GM04503 (cell line): Measurements from ENCODE around the gene SLC29A1.

ENCODE experiments used
- DNase-seq: peaks from one replicate; pipeline ENCODE4 v3.0.0-alpha.2; 2012; ENCODE audit warnings: low read depth

Gene SLC29A1

DNA sequence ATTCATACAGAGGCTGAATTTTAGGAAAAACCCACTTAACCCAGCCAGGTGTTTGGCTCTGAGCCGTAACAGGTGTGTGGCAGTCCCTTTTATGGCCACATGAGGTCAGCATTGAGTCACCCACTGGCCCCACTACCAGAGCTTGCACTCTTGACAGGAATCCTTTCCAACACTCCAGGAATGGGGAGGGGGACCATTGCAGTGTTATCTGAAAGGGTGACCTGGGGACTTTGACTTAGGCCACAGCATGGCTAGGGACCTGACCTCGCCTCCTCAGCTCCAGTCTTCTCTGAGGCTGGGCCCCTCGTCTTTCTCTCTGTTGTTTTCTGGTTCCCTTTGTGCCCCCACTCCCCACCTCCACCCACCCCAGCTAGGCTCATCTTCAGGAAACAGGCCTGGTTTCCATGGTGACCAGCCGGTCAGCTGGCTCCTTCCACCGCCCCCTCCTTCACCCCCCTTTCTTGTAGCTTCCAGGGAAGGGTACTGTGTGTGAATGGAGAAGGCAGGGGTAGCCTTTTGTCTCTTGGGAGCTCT lies 44.8 kb downstream of the SLC29A1 start:
- no peak for DNase-seq

DNA sequence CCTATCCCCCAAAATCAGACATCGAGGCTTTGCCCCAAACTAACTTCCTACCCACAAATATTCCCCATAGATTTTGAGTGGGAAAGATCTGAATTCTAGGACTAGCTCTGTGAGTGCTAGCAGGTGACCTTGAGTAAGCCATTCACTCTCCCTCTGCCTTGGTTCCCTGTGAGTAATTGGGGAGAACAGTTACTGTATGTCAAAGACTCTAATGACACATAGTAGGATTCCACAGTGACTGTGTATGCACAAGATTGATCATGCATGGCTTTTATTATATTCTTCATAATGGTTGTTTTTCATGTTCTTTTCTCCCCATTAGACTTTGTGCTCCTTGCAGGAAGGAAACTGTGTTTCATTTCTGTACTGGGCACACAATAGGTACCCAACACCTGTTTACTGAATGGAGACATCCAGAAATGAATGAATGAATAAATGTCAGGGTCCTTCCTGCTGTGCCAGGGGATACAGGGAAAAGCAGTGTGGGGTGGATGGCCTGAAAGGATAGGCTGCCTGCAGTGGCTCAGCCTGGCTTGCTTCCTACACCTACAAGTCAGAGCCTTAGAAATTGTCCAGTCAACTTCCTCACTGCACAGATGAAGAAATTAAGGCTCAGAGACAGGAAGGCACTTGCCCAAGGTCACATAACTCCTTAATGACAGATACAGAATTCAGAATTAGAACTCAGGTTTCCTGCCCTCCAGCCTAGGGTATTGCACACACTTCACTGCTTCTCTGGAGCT lies 46.0 kb downstream of the SLC29A1 start:
- DNase-seq: no peak

DNA sequence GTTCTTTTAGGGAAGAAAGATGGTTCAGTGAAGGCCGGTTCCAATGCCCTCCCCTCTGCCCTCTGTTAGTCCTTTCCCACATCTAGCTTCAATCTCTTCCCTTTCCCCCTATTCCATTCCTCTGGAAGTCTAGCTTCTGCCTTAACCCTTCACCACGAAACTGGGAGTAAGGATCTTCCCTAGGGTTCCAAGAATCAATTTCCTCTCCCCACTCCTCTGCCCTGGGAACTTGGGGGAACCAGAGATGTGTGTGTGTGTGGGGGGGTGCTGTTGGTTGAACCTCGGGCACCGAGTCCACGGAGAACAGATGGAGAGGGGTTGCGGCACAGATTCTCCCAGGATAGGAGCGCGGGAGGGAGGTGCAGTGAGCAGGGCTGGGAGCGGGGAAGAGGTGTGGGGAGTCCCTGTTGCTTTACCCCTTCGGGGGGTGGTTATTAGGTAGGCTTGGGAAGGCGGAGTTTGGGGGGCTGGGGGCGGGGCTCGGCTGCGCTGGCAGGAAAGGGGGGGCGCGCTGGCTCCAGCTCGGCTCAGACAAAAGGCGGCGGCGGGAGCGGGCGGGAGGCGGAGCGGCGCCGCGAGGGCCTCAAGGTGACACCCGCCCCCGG lies 46.6 kb downstream of the SLC29A1 start, which contains the start of gene TMEM151B:
TSS of gene TMEM151B (plus strand) at position 530 of the 605 bp plus-strand sequence. CDS start 293 bp downstream, outside the sequence.
- DNase-seq: no peak

DNA sequence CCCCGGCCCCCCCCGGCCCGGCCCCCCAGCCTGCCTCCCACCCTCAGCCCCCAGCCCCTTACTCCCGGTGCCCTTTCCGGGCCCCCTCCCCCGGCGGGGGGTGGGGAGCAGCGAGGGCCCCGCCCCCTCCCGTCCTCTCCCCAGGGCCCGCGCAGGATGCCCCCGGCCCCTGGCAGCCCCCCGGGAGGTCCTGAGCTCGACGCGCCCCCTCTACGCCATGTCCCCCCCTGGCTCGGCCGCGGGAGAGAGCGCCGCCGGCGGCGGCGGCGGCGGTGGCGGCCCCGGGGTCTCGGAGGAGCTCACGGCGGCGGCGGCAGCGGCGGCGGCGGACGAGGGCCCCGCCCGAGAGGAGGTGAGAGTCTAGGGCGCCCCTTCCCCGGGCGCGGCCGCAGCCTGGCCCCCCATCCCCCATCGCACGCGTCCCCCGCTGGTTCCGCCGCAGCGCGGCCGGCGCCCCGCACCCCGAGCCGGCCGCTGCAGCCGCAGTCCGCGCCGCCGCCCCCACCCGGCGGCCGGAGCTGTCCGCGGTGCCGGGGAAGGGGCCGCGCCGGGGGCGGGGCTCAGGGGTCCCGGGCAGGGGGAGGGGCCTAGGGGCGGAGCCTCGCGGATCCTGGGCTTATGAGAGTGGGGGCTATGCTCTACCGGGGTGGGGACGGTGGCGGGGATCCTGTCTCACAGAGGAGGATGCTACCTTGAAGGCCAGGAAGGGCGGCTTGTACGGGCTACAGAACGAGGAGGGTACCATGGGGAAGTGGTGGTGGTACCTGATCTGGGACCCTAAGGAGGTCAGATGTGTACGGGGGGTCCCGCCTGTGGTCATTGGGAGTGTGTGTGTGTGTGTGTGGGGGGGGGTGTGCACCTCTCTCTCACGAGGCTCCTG lies 47.4 kb downstream of the SLC29A1 start:
- DNase-seq: no peak

DNA sequence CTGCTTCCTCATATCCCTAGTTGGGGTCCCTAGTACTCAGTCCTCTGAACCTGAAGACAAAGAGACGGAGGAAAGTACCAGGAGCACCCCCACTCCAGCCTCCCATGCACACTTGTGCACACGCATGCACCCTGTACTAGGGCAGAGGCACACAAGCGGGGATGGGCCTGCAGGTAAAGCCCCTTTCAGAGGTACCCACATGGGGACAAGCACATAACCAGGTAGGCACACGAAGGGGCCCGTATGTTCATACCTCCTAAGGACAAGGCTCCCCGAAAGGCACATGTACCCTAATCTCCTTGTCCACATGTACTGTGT lies 48.0 kb downstream of the SLC29A1 start:
- no peak for DNase-seq

DNA sequence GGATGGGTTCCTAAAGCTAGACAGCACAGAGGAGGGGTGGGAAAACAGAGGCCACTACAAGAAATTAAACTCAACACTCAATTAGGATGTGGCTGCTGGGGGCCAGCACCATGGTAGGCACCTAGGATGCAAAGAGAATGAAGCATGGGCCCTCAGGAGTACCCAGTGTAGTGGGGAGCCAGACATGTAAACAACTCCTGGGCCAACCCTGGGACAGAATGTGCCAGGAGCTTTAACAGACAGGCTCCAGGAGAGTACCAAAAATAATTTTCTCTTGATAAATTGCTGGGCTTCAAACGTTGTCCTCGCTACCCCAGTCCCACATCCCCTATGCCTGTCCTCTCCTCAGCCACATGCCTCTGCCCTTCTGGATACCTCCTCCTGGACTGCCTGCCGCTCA lies 48.5 kb downstream of the SLC29A1 start:
- DNase-seq: no peak

DNA sequence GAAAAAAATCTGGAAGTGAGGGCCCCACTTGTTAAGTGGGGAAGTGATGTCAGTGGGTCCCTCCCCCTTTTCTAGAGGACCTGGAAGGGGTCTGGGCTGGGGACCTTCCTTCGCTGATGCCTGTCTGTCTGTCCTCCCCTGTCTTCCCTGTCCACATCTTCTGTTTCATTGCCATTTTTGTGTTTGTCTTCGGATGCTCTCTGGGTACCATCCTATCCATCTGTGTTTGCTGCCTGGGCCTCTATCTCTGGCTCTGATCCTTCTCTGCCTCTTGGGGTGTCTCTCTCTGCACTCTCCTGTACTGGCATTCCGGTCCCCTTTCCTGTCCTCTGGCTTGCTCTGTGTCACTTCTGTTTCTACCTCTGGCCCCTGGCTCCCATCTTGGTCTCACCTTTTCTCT lies 49.1 kb downstream of the SLC29A1 start:
- DNase-seq: no peak

DNA sequence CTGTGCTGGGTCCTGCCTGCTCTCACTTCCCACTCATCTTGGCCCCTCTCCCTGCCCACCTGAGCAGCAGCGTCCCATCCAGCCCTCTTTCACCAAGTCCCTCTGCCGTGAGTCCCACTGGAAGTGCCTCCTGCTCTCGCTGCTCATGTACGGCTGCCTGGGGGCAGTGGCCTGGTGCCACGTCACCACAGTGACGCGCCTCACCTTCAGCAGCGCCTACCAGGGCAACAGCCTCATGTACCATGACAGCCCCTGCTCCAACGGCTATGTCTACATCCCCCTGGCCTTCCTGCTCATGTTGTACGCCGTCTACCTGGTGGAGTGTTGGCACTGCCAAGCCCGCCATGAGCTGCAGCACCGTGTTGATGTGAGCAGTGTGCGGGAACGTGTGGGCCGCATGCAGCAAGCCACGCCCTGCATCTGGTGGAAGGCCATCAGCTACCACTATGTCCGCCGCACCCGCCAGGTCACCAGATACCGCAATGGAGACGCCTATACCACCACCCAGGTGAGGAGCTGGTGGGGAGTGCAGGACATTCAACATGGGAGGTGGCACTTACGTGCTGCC lies 49.7 kb downstream of the SLC29A1 start:
- no peak for DNase-seq

DNA sequence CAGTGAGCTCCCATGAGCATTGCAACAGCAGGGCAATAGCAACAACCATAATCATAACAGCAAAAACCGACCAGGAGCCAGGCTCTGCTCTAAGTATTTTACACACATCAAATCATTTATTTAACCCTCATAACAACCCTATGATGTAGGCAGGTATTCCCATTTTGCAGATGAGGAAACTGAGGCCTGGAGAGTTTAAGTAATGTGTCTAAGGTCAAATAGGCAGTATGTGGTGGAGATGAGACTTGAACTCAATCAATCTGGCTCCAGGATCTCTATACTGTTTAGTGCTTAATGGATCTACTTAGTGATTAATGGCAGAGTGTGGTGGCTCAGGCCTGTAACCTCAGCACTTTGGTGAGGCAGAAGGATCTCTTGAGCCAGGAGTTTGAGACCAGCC lies 50.2 kb downstream of the SLC29A1 start:
- no peak for DNase-seq

DNA sequence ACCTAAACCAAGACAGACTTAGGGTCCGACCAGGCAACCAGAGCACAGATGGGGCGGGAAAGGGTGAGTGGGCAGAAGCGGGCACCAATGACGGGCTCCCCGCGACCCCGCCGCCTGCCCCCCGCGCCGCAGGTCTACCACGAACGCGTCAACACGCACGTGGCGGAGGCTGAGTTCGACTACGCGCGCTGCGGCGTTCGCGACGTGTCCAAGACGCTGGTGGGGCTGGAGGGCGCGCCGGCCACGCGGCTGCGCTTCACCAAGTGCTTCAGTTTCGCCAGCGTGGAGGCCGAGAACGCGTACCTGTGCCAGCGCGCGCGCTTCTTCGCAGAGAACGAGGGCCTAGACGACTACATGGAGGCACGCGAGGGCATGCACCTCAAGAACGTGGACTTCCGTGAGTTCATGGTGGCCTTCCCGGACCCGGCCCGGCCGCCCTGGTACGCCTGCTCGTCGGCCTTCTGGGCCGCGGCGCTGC lies 51.9 kb downstream of the SLC29A1 start:
- no peak for DNase-seq

DNA sequence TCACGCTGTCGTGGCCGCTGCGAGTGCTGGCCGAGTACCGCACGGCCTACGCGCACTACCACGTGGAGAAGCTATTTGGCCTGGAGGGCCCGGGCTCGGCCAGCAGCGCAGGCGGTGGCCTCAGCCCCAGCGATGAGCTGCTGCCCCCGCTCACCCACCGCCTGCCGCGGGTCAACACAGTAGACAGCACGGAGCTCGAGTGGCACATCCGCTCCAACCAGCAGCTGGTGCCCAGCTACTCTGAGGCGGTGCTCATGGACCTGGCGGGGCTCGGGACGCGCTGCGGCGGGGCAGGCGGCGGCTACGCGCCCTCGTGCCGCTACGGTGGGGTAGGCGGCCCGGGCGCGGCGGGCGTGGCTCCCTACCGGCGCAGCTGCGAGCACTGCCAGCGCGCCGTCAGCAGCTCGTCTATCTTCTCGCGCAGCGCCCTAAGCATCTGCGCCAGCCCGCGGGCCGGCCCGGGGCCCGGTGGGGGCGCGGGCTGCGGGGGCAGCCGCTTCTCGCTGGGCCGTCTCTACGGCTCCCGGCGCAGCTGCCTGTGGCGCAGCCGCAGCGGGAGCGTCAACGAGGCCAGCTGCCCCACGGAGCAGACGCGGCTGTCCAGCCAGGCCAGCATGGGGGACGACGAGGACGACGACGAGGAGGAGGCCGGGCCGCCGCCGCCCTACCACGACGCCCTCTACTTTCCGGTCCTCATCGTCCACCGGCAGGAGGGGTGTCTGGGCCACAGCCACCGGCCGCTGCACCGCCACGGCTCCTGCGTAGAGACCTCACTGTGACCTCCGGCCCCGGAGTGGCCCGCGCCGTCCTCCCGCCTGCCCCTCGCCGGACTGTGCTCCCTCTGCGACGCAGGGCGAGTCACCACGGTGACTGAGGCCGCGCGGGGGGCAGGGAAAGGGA lies 52.6 kb downstream of the SLC29A1 start:
- DNase-seq: no peak

DNA sequence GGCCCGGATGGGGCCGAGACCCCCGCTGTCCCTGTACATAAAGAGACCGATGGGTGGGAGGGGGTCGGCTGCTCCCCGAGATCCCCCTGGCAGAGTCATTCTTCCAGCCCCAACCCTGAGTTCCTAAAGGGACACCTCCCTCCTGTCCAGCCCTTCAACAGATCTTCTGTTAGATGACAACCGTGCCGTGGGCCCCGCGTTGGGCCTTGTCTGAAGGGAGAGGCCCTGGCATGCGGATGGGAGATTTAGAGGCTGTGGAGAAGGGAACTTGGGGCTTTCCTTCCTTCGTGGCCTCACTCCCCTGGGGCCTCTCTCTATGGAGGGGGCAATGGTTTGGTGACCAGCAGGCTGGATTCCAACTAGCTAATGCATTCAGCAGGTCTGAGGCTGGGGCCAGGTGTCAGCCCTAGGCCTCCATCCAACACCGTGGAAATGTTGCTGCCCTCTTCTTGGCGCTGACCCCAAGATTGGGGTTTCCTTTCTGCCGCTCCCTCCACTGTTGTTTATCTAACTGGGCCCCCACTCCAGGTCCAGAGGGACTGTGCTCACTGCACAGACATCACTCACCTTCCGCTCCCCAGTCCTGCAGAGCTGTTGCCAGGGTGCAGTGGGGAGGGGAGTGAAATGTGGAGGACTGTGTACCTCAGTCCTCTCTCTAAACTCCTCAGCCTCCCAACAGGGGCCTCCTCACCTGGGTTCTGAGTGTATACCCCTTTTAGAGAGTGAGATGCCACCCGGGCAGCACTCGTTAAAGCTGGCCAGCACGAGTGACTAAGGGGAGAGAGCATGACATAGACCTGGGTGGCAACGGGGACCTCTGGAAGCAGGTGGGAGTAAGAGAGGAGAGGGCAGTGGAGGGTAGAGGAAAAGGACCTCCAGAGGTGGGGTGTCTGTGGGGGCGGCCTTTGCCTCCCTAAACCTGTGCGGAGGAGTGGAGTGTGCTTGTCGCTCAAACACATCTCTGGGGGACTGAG lies 53.6 kb downstream of the SLC29A1 start:
- no peak for DNase-seq

DNA sequence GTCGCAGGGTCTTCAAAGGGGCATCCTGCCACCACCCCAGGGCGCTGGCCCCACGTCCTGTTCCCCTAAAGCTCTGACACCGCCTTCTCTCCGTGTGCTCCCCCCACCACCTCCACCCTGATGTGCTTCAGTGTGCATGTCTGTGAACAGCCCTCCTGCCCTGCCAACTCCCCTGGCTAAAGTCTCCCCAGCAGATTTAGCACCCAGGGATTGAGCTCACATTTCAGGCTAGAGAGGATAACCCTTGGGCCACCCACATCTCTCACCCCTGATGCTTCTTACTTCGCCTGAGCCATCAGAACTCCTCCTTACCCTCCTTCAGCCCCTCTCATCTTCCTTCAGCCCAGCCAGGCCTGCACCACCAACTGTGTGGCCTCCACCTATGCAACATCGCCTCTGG lies 54.4 kb downstream of the SLC29A1 start:
- DNase-seq: no peak

DNA sequence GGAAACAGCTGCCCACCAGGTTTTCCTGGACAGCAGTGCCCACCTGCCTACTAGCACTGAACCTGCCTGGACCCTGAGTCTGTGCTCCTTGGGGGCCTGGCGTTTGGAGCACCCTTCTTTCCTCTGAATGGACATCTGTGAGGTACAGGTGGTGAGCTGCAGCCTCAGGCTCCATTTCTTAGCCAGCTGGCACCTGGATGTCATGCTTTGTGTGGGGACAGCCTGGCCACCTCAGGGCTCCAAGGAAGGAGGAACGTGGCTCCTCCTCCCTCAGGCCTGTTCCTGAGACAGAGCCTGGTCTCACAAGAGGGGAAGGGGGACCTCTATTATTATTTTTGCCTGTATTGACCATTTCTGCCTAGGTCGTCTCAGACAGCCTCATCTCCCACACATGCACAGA lies 54.9 kb downstream of the SLC29A1 start:
- DNase-seq: no peak

DNA sequence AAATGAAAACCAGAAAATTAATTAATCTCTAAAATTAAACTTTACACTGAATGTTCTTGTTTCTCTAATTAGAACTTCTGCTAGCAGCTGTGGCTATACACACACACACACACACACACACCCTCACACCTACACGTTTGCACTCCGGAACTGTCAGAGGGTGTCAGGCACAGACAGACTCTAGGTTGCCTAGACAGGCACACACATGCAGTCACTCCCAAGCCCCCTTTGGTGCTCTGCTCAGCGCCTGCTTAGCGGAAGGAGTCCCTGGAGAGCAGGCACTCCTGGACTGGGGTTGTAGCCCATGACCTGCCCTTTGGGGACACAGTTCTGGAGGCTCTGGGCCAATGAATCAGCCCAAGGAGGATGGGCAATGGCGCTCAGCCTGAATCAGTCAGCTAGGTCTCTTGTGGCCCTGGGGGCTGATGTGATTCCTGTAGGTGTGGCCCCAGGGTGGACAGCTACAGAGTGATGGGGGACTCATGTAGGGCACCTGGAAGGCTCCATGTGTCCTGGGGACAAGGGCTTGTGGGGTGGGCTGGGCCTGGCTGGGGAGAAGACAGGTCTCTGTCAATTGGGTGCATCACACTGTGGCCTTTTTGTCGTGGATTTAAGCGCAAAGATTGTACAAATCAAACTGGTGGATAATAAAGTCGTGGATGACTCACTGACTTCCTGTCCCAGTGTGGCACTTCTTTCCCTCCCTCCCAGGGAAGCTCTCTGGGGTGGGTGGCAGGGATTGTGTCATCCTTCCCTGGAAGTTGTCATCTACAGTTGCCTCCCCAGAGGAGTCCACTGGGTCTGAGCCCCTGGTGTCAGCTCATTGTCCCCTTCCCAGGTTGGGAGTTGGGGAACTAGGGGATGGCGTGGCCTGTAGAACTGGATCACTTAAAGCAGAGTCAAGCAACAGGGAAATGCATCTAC lies 55.6 kb downstream of the SLC29A1 start:
- no peak for DNase-seq
